ENCODE measurements around the gene VWC2. TPM values are rescaled to one million over a fixed set of nuclear protein-coding genes. Genes with fewer than 3 reads are reported as not detected.

VWC2 gene
- total RNA-seq, 4 donors from 2014 or later, result under 0.01 to 0.34 (median 0.22) TPM

DNA sequence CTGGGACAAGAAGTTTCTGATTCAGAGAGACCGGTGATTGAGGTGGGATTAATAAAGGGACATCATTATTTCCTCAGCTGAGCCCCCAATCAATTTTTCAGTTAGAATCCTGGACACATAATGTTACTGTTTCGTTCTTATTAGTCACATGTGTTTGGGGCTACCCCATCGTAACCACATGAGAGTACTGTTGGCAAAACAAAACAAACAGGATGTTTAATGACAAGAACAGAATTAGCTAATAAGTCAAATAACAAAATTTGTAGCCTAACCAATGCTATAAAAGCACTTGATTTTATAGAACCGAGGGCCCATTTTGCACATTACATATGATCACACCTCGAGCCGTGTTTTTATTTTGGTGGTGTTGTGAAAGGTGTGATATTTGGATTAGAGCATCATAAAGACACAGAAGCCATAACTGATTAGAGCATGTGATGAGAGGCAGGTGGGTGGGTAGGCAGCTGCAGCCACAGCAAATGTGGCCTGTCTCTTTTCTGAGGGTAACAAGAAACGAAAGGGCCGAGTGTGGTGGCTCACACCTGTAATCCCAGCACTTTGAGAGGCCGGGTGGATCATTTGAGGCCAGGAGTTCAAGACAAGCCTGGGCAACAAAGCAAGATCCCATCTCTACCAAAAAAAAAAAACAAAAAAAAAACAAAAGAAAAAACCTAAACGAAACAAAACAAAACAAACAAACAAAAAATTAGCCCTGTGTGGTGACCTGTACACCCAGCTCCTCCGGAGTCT lies 1.8 kb upstream of the VWC2 start:
- H3K4me3 ChIP-seq (ENCODE audit: low read depth, poor library complexity, severe bottlenecking), result no peak overlapping the region
- no peak for DNase-seq (ENCODE audit: low spot score in 2 of 2)
- intact Hi-C loops (cut with DNase I; ENCODE audit: low total_unique reads), result no loop called here
- WGBS, 2 donors, result 88 to 91% methylated on average over 11 of the region's 11 CpGs
- TF ChIP-seq, protein P1, sequence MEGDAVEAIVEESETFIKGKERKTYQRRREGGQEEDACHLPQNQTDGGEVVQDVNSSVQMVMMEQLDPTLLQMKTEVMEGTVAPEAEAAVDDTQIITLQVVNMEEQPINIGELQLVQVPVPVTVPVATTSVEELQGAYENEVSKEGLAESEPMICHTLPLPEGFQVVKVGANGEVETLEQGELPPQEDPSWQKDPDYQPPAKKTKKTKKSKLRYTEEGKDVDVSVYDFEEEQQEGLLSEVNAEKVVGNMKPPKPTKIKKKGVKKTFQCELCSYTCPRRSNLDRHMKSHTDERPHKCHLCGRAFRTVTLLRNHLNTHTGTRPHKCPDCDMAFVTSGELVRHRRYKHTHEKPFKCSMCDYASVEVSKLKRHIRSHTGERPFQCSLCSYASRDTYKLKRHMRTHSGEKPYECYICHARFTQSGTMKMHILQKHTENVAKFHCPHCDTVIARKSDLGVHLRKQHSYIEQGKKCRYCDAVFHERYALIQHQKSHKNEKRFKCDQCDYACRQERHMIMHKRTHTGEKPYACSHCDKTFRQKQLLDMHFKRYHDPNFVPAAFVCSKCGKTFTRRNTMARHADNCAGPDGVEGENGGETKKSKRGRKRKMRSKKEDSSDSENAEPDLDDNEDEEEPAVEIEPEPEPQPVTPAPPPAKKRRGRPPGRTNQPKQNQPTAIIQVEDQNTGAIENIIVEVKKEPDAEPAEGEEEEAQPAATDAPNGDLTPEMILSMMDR (IDR thresholded peaks at IDR 0.05), result no peak

DNA sequence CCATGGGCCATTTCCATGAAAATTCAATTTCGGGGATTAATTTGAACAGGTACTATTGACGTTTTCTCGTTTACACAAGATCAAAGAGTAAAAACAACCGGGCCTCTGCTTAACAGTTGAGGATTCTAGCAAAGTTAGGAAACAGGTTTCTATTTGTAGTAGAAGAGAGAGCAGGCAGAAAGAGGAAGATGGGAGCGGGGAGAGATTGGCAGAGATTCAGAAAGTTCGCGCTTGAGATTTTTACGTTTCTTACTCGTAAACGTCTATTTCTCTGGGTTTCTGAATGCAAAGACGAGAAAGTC lies 571 bp upstream of the VWC2 start:
- DNase-seq (ENCODE audit: low spot score in 2 of 2), result no peak
- H3K4me3 ChIP-seq (ENCODE audit: low read depth, poor library complexity, severe bottlenecking), result no peak overlapping the region
- TF ChIP-seq, protein P1 (IDR thresholded peaks at IDR 0.05), result no peak
- 19 to 21% methylated on average over 11 of the region's 11 CpGs for WGBS, 2 donors
- intact Hi-C loops (cut with DNase I; ENCODE audit: low total_unique reads), result no loop called here

- no peak for TF ChIP-seq POLR2A (IDR thresholded peaks at IDR 0.05)
- TF ChIP-seq, protein P1 (IDR thresholded peaks at IDR 0.05), result no peak
- peak overlapping the region; percentile 9 for H3K4me3 ChIP-seq (ENCODE audit: low read depth, poor library complexity, severe bottlenecking)
- DNase-seq (ENCODE audit: low spot score in 2 of 2), result no peak
- WGBS, 2 donors, result 0% methylated on average over 5 to 16 of the region's 56 CpGs
- intact Hi-C loops (cut with DNase I; ENCODE audit: low total_unique reads), result no loop called here
Observed at GRCh38 chr7:49773936-49774458, 559 bp downstream of the VWC2 start.

GRCh38 chr7:49774459-49775064 lies 1.1 kb downstream of the VWC2 start:
- no peak for DNase-seq (ENCODE audit: low spot score in 2 of 2)
- 1% methylated on average over 33 to 36 of the region's 36 CpGs for WGBS, 2 donors
- peak overlapping the region; percentile 9 for H3K4me3 ChIP-seq (ENCODE audit: low read depth, poor library complexity, severe bottlenecking)
- TF ChIP-seq, protein P1 (IDR thresholded peaks at IDR 0.05), result no peak
- TF ChIP-seq POLR2A (IDR thresholded peaks at IDR 0.05), result no peak
- intact Hi-C loops (cut with DNase I; ENCODE audit: low total_unique reads), result no loop called here

- intact Hi-C loops (cut with DNase I; ENCODE audit: low total_unique reads), result no loop called here
- H3K4me3 ChIP-seq (ENCODE audit: low read depth, poor library complexity, severe bottlenecking), result no peak overlapping the region
- DNase-seq (ENCODE audit: low spot score in 2 of 2), result no peak
- WGBS, 2 donors, result 0 to 1% methylated on average over 11 to 17 of the region's 106 CpGs
- TF ChIP-seq, protein P1 (IDR thresholded peaks at IDR 0.05), result no peak
- no peak for TF ChIP-seq POLR2A (IDR thresholded peaks at IDR 0.05)
Observed at GRCh38 chr7:49775065-49775948, 1.9 kb downstream of the VWC2 start.

All from lower leg skin (tissue), 4 donors.